ENCODE measurements around the gene FUT4. TPM values are rescaled to one million over a fixed set of nuclear protein-coding genes. Genes with fewer than 3 reads are reported as not detected.
"Not testable (repeated sequence)": the region's sequence is repeated elsewhere in the genome, so short reads cannot be mapped to it uniquely, and the experiment has no call there.

Gene FUT4
- total RNA-seq, 1 donor from 2014 or later: 6.0 TPM

DNA sequence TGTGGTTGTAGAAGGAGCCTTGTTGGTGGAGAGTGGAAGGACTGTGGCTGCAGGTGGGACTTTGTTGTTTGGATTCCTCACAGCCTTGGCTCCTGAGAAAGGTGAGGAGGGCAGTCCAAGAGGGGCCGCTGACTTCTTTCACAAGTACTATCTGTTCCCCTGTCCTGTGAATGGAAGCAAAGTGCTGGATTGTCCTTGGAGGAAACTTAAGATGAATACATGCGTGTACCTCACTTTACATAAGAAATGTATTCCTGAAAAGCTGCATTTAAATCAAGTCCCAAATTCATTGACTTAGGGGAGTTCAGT lies 2.4 kb downstream of the FUT4 start:
- H3K9me3 ChIP-seq: no peaks in the 10 kb centered on the region
- peak overlapping the region; percentile 75 for H3K4me3 ChIP-seq
- intact Hi-C loops (cut with DNase I): no loop called here
- peaks cover 37% of the 10 kb centered on the region for H3K4me1 ChIP-seq
- no peak overlapping the region for H3K27ac ChIP-seq
- ATAC-seq: no peak
- H3K36me3 ChIP-seq: no peaks in the 10 kb centered on the region
- TF ChIP-seq CTCF (IDR thresholded peaks at IDR 0.05): no peak
- no peak for DNase-seq
- no peaks in the 10 kb centered on the region for H3K27me3 ChIP-seq

DNA sequence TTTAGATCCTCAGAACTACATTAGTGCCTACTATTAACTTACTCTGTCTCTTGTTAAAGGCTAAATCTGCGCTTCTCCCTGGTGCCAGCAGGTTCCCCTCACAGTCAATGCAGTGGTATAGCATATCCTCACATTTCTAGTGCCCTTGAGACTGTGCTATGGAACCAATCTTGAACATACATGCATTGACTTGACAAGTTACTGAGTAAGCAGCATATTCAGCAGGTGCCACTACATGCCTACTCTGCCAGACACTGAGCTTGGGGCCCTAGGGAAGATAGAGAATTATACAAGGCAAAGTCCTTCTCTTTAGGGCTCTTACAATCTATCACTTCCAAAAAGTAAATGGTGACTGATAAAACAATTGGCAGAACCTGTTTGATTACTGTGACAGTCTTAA lies 3.2 kb downstream of the FUT4 start:
- Histone ChIP-seq H3K4me3 (no peak overlapping the region), H3K27ac (no peak overlapping the region), H3K9me3 (no peaks in the 10 kb centered on the region), H3K4me1 (peaks cover 37% of the 10 kb centered on the region), H3K27me3 (no peaks in the 10 kb centered on the region), H3K36me3 (no peaks in the 10 kb centered on the region)
- no peak for ATAC-seq
- no peak for TF ChIP-seq CTCF (IDR thresholded peaks at IDR 0.05)
- no peak for DNase-seq
- intact Hi-C loops (cut with DNase I): no loop called here

DNA sequence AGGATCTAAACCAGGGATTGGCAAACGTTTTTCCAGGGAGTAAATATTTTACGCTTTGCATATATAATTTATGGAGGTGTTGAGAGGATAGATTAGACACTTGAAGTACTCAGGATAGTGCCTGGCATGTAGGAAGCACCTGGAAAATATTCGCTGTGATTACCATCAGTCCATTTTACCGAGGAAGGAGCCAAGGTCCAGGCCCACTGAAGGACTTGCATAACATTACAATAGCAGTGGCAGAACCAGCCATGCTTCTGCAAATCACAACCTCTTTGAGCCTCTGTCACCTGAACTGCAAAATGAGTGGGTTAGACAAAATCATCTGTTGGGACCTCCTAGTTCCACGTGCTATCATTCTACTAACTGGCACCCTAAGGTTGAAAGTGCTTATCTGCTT lies 5.4 kb downstream of the FUT4 start:
- intact Hi-C loops (cut with DNase I): no loop called here
- TF ChIP-seq CTCF (IDR thresholded peaks at IDR 0.05): no peak
- Histone ChIP-seq H3K36me3 (no peaks in the 10 kb centered on the region), H3K4me1 (peaks cover 32% of the 10 kb centered on the region), H3K4me3 (no peak overlapping the region), H3K9me3 (no peaks in the 10 kb centered on the region), H3K27me3 (no peaks in the 10 kb centered on the region), H3K27ac (no peak overlapping the region)
- no peak for ATAC-seq
- DNase-seq: no peak

DNA sequence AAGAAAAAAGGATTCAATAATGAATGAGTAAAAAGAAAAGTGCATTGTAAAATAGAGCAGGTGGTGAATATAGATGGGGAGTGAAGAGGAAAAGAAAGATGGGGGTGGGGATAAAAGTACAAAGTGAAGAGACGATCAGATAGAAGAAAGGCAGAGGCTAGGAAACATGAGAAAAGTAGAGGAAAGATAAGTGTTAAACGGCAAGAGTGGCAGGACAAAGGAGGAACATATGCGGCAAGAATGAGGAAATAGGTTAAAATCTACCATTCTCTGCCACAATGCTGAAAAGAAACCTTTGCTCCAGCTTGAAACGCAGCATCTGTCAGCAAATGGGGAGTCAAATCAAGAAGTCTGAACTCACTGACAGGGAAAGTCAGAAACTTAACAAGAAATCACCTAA lies 6.8 kb downstream of the FUT4 start:
- TF ChIP-seq CTCF (IDR thresholded peaks at IDR 0.05): no peak
- Histone ChIP-seq H3K36me3 (no peaks in the 10 kb centered on the region), H3K27ac (no peak overlapping the region), H3K9me3 (no peaks in the 10 kb centered on the region), H3K27me3 (no peaks in the 10 kb centered on the region), H3K4me3 (no peak overlapping the region), H3K4me1 (peaks cover 23% of the 10 kb centered on the region)
- ATAC-seq (peak; percentile 29), DNase-seq (no peak)
- intact Hi-C loops (cut with DNase I): no loop called here

DNA sequence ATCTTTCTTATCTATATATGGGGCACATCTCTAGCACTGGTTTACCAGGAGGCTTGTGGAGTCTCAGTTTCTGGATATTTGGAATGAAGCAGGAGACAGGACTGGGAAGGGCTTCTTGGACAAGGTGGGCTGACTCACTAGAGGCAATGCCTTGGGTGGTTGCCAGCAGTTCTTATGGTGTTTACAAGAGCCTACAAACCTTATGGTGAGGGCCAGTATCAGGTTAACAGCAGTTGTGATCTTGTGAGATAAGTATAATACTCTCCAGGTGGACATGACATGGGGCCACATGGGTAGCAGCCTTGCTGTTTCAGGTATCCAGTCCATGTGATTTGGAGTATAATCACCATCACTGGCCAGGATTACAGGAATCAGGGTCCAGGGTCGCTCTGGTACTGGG lies 10.2 kb downstream of the FUT4 start:
- H3K27me3 ChIP-seq: no peaks in the 10 kb centered on the region
- ATAC-seq: no peak
- no peaks in the 10 kb centered on the region for H3K36me3 ChIP-seq
- H3K4me3 ChIP-seq: no peak overlapping the region
- TF ChIP-seq CTCF (IDR thresholded peaks at IDR 0.05): no peak
- H3K27ac ChIP-seq: no peak overlapping the region
- peaks cover 5% of the 10 kb centered on the region for H3K4me1 ChIP-seq
- no peaks in the 10 kb centered on the region for H3K9me3 ChIP-seq
- intact Hi-C loops (cut with DNase I): no loop called here
- DNase-seq: no peak

DNA sequence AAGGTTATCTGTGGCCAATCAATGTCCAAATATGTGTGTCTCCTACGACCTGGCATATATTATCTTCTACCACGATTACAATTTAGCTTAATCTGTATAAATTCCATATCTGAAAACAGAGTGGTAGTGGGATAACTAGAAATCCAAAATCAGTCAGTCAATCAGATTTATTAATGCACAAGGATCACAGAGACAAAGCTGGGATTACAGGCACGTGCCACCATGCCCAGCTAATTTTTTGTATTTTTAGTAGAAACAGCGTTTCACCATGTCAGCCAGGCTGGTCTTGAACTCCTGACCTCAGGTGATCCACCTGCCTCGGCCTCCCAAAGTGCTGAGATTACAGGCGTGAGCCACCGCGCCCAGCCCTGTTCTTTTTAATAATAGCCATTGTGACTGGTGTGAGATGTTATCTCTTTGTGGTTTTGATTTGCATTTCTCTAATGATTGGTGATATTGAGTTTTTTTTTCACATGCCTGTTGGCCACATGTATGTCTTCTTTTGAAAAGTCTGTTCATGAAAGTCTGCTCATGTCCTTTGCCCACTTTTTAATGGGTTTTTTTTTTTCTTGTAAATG lies 12.1 kb downstream of the FUT4 start:
- H3K36me3 ChIP-seq; intact Hi-C loops (cut with DNase I); H3K4me3 ChIP-seq; ATAC-seq; H3K27me3 ChIP-seq; H3K4me1 ChIP-seq; H3K9me3 ChIP-seq; H3K27ac ChIP-seq; DNase-seq: not testable (repeated sequence)

Data from upper lobe of right lung (tissue), 1 donor.